ENCODE results near the gene KEAP1.

The KEAP1 gene

DNA sequence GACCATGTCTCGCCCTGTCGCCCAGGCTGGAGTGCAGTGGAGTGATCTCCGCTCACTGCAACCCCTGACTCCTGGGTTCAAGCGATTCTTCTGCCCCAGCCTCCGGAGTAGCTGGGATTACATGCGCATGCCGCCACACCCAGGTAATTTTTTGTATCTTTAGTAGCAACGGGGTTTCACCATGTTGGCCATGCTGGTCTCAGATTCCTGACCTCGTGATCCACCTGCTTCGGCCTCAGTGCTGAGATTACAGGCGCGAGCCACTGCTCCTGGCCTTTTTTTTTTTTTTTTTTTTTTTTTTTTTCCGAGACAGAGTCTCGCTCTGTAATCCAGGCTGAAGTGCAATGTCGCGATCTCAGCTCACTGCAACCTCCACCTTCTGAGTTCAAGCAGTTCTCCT lies 4.9 kb upstream of the KEAP1 start:
- Mint-ChIP-seq H3K4me1 (peaks cover 4% of the 10 kb centered on the region), H3K9me3 (no peaks in the 10 kb centered on the region), H3K27ac (no peak overlapping the region), H3K36me3 (ENCODE audit: low read depth) (no peaks in the 10 kb centered on the region), H3K4me3 (no peak overlapping the region), H3K27me3 (ENCODE audit: low read depth) (peaks cover 4% of the 10 kb centered on the region)
- TF ChIP-seq, protein P1, sequence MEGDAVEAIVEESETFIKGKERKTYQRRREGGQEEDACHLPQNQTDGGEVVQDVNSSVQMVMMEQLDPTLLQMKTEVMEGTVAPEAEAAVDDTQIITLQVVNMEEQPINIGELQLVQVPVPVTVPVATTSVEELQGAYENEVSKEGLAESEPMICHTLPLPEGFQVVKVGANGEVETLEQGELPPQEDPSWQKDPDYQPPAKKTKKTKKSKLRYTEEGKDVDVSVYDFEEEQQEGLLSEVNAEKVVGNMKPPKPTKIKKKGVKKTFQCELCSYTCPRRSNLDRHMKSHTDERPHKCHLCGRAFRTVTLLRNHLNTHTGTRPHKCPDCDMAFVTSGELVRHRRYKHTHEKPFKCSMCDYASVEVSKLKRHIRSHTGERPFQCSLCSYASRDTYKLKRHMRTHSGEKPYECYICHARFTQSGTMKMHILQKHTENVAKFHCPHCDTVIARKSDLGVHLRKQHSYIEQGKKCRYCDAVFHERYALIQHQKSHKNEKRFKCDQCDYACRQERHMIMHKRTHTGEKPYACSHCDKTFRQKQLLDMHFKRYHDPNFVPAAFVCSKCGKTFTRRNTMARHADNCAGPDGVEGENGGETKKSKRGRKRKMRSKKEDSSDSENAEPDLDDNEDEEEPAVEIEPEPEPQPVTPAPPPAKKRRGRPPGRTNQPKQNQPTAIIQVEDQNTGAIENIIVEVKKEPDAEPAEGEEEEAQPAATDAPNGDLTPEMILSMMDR (IDR thresholded peaks at IDR 0.05; ENCODE audit: unreplicated experiment in 3 of 3): no peak

DNA sequence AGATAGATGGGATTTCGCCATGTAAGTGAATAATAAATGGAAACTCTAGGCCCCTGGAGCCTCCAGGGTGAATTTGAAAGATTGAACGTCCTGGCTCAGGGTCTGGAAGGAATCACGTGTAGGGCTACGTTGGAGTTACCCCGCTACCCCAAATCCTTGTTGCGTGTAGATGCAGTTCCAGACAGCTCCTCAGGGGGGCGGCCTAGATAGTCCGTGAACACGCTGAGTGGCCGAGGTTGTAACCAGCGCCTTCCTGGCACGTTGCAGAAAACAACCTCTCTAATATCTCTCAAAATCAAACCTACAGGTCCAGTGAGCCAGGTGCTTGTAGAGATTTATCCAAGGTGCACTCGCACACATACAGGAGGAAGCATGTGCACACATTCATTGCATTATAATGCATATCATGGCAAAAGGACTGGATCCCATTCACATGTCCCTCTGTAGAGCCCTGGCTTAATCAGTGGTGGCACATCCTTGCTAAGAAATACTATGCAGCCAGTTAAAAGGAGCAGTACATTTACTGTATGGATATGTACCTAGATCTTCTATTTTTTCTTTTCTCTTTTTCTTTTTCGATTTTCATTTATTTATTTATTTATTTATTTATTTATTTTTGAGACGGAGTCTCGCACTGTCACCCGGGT lies 2.5 kb upstream of the KEAP1 start:
- TF ChIP-seq, protein P1 (IDR thresholded peaks at IDR 0.05; ENCODE audit: unreplicated experiment in 3 of 3): peak; percentile 72 to 79 (median 77)
- peak overlapping the region in 2 of 3 experiments; percentile 75 to 92 for H3K27ac Mint-ChIP-seq
- peaks cover 4% of the 10 kb centered on the region for H3K36me3 Mint-ChIP-seq (ENCODE audit: low read depth)
- H3K9me3 Mint-ChIP-seq: no peaks in the 10 kb centered on the region
- peaks cover 4% of the 10 kb centered on the region for H3K27me3 Mint-ChIP-seq (ENCODE audit: low read depth)
- peaks cover 9% of the 10 kb centered on the region for H3K4me1 Mint-ChIP-seq
- peak overlapping the region; percentile 72 to 80 (median 77) for H3K4me3 Mint-ChIP-seq

DNA sequence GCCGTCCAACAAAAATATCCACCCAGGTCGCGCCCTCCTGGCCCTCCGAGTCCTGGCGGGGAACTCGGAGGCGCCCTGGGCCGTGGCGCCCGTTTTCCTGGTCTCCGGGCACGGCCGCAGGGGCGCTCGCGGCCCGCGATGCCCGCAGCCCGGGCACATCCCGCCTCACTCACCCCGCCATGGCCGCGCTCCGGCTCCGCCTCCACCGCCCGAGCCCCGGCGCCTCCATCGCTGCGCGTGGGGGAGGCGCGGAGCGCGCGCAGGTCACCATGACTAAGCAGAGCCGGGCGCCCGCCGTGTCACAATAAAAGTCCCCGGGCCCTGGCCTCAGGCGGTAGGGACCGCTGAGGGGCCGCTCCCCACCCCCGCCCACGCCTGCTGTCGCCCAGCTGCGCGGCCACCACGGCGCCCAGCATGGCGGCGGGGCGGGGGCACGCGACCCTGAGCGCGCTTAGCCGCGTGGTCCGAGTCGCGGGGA lies 593 bp downstream of the KEAP1 start:
- peaks cover 10% of the 10 kb centered on the region for H3K4me1 Mint-ChIP-seq
- peak overlapping the region; percentile 82 to 87 (median 84) for H3K27ac Mint-ChIP-seq
- H3K36me3 Mint-ChIP-seq (ENCODE audit: low read depth): peaks cover 21% of the 10 kb centered on the region
- no peaks in the 10 kb centered on the region for H3K9me3 Mint-ChIP-seq
- peaks cover 4% of the 10 kb centered on the region for H3K27me3 Mint-ChIP-seq (ENCODE audit: low read depth)
- TF ChIP-seq, protein P1 (IDR thresholded peaks at IDR 0.05; ENCODE audit: unreplicated experiment in 3 of 3): no peak
- H3K4me3 Mint-ChIP-seq: peak overlapping the region; percentile 88 to 92 (median 88)

DNA sequence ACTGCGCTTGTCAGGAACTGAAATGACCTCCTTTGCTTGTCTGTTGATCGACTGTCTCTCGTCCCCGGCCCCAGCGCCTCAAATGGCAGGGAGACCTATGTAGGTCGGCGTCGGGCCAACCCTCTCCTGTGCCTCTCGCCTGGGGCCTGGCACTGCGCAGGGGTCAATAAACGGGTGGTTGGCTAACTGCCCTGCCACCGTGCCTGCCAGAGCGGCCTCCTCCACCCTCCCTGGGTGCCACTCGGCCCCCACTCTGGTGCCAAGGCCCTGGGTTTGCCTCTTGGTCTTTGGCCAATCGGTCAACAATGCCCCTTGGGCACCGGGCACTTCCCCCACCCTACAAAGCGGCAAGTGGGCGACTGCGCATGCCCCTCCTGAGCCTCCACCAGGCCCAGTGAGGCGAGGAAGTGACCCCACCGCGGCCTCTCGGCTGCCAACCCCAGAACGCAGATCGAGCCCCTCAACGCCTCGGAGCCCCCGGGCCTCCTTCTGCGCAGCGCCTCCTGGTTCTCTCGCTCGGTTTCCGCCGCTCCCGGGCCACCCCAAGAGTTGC lies 1.1 kb downstream of the KEAP1 start:
- TF ChIP-seq, protein P1 (IDR thresholded peaks at IDR 0.05; ENCODE audit: unreplicated experiment in 3 of 3): no peak
- Mint-ChIP-seq H3K36me3 (ENCODE audit: low read depth) (peaks cover 26% of the 10 kb centered on the region), H3K4me3 (peak overlapping the region; percentile 88 to 92 (median 88)), H3K27me3 (ENCODE audit: low read depth) (peaks cover 4% of the 10 kb centered on the region), H3K27ac (peak overlapping the region; percentile 82 to 87 (median 84)), H3K9me3 (no peaks in the 10 kb centered on the region), H3K4me1 (peaks cover 10% of the 10 kb centered on the region)

DNA sequence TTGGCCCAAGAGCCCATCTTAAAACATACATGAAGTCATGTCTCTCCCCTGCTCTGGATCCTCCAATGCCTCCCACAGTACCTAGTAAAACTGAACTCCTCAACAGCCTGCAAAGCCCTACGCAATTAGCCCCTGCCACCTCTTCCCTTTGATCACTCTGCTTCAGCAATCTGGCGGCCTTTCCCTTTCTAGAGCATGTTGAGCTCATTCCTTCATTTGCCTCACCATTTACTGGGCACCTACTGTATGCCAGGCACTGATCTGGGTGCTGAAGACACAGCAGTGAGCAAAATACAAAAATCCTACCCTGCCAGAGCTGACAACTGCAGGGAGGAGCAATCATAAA lies 2.9 kb downstream of the KEAP1 start:
- peak overlapping the region; percentile 73 to 83 (median 77) for H3K27ac Mint-ChIP-seq
- H3K27me3 Mint-ChIP-seq (ENCODE audit: low read depth): peaks cover 4% of the 10 kb centered on the region
- H3K4me1 Mint-ChIP-seq: peaks cover 10% of the 10 kb centered on the region
- no peaks in the 10 kb centered on the region for H3K9me3 Mint-ChIP-seq
- H3K4me3 Mint-ChIP-seq: peak overlapping the region; percentile 73 to 88 (median 82)
- TF ChIP-seq, protein P1 (IDR thresholded peaks at IDR 0.05; ENCODE audit: unreplicated experiment in 3 of 3): no peak
- H3K36me3 Mint-ChIP-seq (ENCODE audit: low read depth): peaks cover 34% of the 10 kb centered on the region

All from nephron (organoid).